CD4-positive, alpha-beta memory T cell (primary cell): Measurements from ENCODE around the gene C6orf163. TPM values are rescaled to one million over a fixed set of nuclear protein-coding genes. Genes with fewer than 3 reads are reported as not detected.

Source experiments
- CTCF ChIA-PET: fragments of 350-600 bp; sonication (Branson Sonifier 250); formaldehyde crosslinking; loops from one replicate; lab custom pipeline; 2021; ENCODE audit warnings: inconsistent platforms; ENCODE audit not compliant: partially characterized antibody; lab: Charles Lee
- POLR2A ChIA-PET: fragments of 350-600 bp; sonication (Branson Sonifier 250); formaldehyde crosslinking; loops from one replicate; lab custom pipeline; 2021; ENCODE audit not compliant: partially characterized antibody; lab: Charles Lee
- DNase-seq, 5 donors: peaks; one replicate each; pipeline versions ENCODE4 v3.0.0 to v3.0.0-alpha.2; 2020 to 2022; ENCODE audit warnings: mixed read lengths in 1 of 5
- H3K27ac ChIP-seq: one replicate; pipeline ENCODE4 v1.7.0; 2013; ENCODE audit warnings: low read depth, low read length
- H3K27me3 ChIP-seq: 2 replicates; pipeline ENCODE4 v1.7.0; 2013; ENCODE audit warnings: mild to moderate bottlenecking, low read length, moderate library complexity; ENCODE audit not compliant: insufficient read depth
- H3K36me3 ChIP-seq: 2 replicates; pipeline ENCODE4 v1.7.0; 2013; ENCODE audit warnings: mild to moderate bottlenecking, low read length, moderate library complexity; ENCODE audit not compliant: insufficient read depth
- H3K4me1 ChIP-seq: 2 replicates; pipeline ENCODE4 v1.7.0; 2013; ENCODE audit warnings: mild to moderate bottlenecking, low read length, moderate library complexity; ENCODE audit not compliant: insufficient read depth
- H3K4me3 ChIP-seq, 2 donors: one replicate each; pipeline ENCODE4 v1.7.0; 2013; ENCODE audit warnings: low read length in 2 of 2, mild to moderate bottlenecking in 1 of 2
- H3K9me3 ChIP-seq, 2 donors: one replicate each; pipeline ENCODE4 v1.7.0; 2013; ENCODE audit warnings: low read length in 2 of 2, control low read depth in 1 of 2; ENCODE audit not compliant: control insufficient read depth in 1 of 2
- H3K27ac Mint-ChIP-seq, 7 donors: one replicate each; pipeline ENCODE4 v1.8.0; 2020 to 2021; ENCODE audit warnings: mixed read lengths in 7 of 7, mild to moderate bottlenecking in 6 of 7, inconsistent platforms in 3 of 7, moderate library complexity in 3 of 7
- H3K27me3 Mint-ChIP-seq, 2 donors: one replicate each; pipeline ENCODE4 v1.8.0; 2020 to 2021; ENCODE audit warnings: mixed read lengths in 2 of 2
- H3K36me3 Mint-ChIP-seq, 2 donors: one replicate each; pipeline ENCODE4 v1.8.0; 2020 to 2021; ENCODE audit warnings: mixed read lengths in 2 of 2, inconsistent platforms in 1 of 2, mild to moderate bottlenecking in 1 of 2
- H3K4me1 Mint-ChIP-seq, 4 donors: one replicate each; pipeline ENCODE4 v1.8.0; 2020 to 2021; ENCODE audit warnings: mixed read lengths in 4 of 4, mild to moderate bottlenecking in 1 of 4
- H3K4me3 Mint-ChIP-seq, 8 donors: one replicate each; pipeline ENCODE4 v1.8.0; 2020 to 2021; ENCODE audit warnings: mixed read lengths in 8 of 8, mild to moderate bottlenecking in 7 of 8, moderate library complexity in 6 of 8, inconsistent platforms in 3 of 8
- H3K9me3 Mint-ChIP-seq, 8 donors: one replicate each; pipeline ENCODE4 v1.8.0; 2020 to 2021; ENCODE audit warnings: mixed read lengths in 8 of 8, mild to moderate bottlenecking in 5 of 8, inconsistent platforms in 3 of 8, moderate library complexity in 1 of 8
- intact Hi-C: fragments of 100-400 bp; cut with micrococcal nuclease; formaldehyde crosslinking; loops from one replicate; pipeline ENCODE4 v1.15.1; 2023
- polyA plus RNA-seq, 2 donors: library from polyadenylated mRNA; unstranded; fragments of 300-500 nt; fragmentation: Illumina TruSeq; gene quantifications; one replicate each; pipeline ENCODE4 v1.2.3, GENCODE V29; 2021
- total RNA-seq, 2 experiments: library from RNA; stranded (reverse); gene quantifications; one replicate each; pipeline ENCODE4 v1.2.3, GENCODE V29; 2021

Gene C6orf163
- total and polyA plus RNA-seq, 4 experiments from 2014 or later = 0.31 to 5.7 (median 4.1) TPM; not detected in 1

DNA sequence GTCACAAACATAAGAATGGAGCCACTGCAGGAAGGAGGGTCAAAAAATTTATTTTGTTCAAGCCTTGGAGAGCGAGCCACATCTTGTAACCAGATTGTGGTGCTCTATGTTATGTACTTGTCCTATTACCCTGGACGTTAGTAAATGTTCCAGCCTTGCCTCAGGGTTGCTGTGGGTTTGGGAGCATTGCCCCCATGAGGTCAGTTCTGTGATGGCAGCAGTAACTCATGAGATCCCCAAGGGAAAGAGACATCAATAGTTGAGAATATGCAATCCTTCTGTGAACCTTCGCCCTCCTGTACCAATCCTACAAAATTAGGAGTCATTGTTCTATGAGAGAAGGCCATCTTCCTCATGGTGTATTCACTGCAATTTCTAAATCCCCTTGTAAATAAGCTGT is 46.7 kb downstream of the C6orf163 start:
- Histone ChIP-seq H3K4me3 (no peak overlapping the region), H3K36me3 (no peaks in the 10 kb centered on the region), H3K4me1 (no peaks in the 10 kb centered on the region), H3K27ac (no peak overlapping the region), H3K27me3 (no peaks in the 10 kb centered on the region), H3K9me3 (no peaks in the 10 kb centered on the region)
- ChIA-PET POLR2A (no interaction called here), CTCF (no interaction called here)
- Mint-ChIP-seq H3K36me3 (no peaks in the 10 kb centered on the region), H3K9me3 (no peaks in the 10 kb centered on the region), H3K4me1 (peaks cover 0 to 2% (median 0%) of the 10 kb centered on the region in 4 donors), H3K4me3 (no peak overlapping the region), H3K27me3 (no peaks in the 10 kb centered on the region), H3K27ac (no peak overlapping the region)
- DNase-seq = no peak
- intact Hi-C loops = loop anchor here (5.0 kb wide), 2 partner anchors 81 to 1101 kb away; partner anchors contain the start of gene SLC35A1

DNA sequence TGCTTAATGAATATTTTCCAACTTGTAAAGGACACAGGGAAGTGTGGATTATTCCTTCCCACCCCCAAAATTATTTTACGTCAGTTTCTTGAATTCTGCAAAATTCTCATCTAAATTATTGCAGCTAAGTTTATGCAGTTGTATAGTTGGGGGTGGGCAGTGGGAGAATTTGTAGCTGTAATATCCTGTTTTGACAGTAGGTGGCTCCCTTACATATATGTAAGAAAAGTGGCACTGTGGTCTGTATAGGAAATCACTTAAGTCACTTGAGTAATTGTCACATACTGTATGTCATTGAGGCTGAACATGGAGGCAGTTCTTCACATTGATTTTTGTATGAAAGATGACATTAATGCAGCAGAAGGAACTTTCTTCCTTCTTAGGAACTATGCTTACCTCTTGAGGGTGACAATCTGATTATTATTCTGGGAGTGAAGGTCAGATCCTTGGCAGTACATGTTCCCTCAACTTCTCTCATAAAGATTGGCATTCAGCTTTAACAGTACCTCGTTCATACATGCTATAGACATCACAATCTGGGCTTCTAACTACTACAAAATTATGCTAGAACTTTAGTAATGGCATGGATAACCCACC is 48.5 kb downstream of the C6orf163 start:
- Histone ChIP-seq H3K9me3 (no peaks in the 10 kb centered on the region), H3K4me3 (no peak overlapping the region), H3K27ac (no peak overlapping the region), H3K36me3 (no peaks in the 10 kb centered on the region), H3K27me3 (no peaks in the 10 kb centered on the region), H3K4me1 (no peaks in the 10 kb centered on the region)
- Mint-ChIP-seq H3K4me1 (peaks cover 0 to 2% (median 0%) of the 10 kb centered on the region in 4 donors), H3K27me3 (no peaks in the 10 kb centered on the region), H3K27ac (no peak overlapping the region), H3K36me3 (peaks cover 0 to 3% of the 10 kb centered on the region in 2 donors), H3K4me3 (no peak overlapping the region), H3K9me3 (no peaks in the 10 kb centered on the region)
- intact Hi-C loops = loop anchor here (1.0 to 5.0 kb wide), 5 partner anchors 79 to 1477 kb away; partner anchors contain the start of gene SLC35A1
- POLR2A ChIA-PET = no interaction called here
- peak; percentile 51 to 62 (median 59) for DNase-seq
- CTCF ChIA-PET = interaction anchor here (0.6 to 2.9 kb wide), 21 partner anchors 10 to 1476 kb away, joined by 3 to 45 read pairs (median 4); partner anchors contain the start of gene CFAP206

DNA sequence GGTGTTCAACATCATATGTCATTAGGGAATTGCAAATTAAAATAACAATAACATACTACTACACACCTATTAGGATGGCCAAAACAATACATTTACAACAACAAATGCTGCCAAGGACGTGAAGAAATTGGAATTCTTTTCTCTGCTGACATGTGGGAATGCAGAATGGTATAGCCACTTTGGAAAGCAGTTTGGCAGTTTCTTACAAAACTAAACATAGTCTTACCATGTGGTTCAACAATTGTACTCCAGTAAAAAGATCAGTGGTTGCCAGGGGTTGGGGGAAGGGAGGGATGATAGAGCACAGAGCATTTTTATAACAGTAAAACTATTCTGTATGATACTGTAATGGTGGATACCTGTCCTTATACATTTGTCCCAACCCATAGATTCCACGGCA is 50.8 kb downstream of the C6orf163 start:
- Mint-ChIP-seq H3K27me3 (no peaks in the 10 kb centered on the region), H3K36me3 (peaks cover 0 to 3% of the 10 kb centered on the region in 2 donors), H3K4me3 (no peak overlapping the region), H3K9me3 (no peaks in the 10 kb centered on the region), H3K4me1 (peaks cover 0 to 2% (median 0%) of the 10 kb centered on the region in 4 donors), H3K27ac (no peak overlapping the region)
- no peak for DNase-seq
- Histone ChIP-seq H3K27ac (no peak overlapping the region), H3K4me1 (no peaks in the 10 kb centered on the region), H3K27me3 (no peaks in the 10 kb centered on the region), H3K4me3 (no peak overlapping the region), H3K9me3 (no peaks in the 10 kb centered on the region), H3K36me3 (no peaks in the 10 kb centered on the region)
- CTCF ChIA-PET = no interaction called here
- intact Hi-C loops = no loop called here
- POLR2A ChIA-PET = no interaction called here

DNA sequence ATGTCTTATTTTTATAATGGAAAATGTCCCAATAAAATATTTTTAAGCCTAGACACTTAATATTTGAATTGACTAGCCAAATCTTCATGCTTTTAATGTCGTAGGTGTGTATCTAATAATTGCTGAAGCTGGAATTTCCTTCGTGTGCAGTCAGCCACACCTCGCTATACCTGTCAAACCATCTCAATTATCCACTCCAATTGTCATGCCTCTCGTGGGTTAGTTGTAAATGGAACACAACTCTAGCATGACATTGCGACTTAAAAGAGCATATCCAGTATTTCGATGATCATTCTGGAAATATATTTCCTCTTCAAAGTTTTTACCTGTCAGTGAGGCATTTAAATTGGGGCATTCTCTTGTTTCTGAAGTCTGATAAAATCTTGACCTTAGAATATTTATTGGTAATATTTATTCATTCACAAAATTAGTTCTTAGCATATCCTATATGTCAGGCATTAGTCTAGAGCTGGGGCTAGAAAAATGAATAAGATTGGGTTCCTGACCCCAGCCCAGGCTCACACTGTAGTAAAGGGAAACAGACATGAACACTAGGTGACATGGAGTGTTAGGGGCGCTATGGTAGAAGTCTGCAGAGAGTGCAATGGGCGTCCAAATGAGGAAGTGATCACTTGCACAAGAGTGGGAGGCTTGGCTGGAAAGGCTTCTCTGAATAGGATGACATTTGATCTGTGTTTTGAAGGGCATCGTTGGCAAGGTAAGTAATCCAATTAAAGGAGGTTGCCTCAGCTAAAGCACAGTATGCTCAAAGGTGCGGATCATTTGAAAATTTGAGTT is 52.2 kb downstream of the C6orf163 start:
- intact Hi-C loops = no loop called here
- DNase-seq = no peak
- CTCF ChIA-PET = interaction anchor here (0.9 kb wide), 1 partner anchor 1384 kb away, joined by 3 read pairs; no protein-coding TSS in a partner anchor

DNA sequence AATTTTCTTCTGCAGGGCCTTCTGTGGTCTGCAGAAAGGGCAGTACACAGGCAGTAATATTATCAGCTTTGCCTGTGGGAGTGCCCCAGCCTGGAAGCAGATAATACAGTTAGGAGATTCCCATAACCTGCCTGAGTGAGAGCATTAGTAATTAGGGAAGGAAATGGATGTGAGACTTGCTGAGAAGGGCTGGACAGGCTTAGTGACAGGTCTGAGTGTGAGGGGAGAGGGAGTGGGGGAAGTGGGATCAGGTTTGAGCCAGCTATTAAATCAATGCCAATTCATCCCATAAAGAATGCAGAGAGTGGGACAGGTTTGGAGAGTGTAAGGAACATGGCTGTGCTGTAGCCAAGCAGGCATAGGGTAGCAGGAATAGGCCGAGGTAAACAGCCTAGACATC is 53.0 kb downstream of the C6orf163 start:
- Mint-ChIP-seq H3K27ac (peak overlapping the region in 1 of 7 donors; percentile 26), H3K4me3 (no peak overlapping the region), H3K4me1 (peaks cover 0 to 2% (median 0%) of the 10 kb centered on the region in 4 donors), H3K9me3 (no peaks in the 10 kb centered on the region), H3K27me3 (no peaks in the 10 kb centered on the region), H3K36me3 (peaks cover 0 to 3% of the 10 kb centered on the region in 2 donors)
- Histone ChIP-seq H3K4me1 (no peaks in the 10 kb centered on the region), H3K27me3 (no peaks in the 10 kb centered on the region), H3K27ac (no peak overlapping the region), H3K4me3 (no peak overlapping the region), H3K9me3 (no peaks in the 10 kb centered on the region), H3K36me3 (no peaks in the 10 kb centered on the region)
- ChIA-PET POLR2A (no interaction called here), CTCF (no interaction called here)
- DNase-seq = no peak
- intact Hi-C loops = no loop called here

More for the DNA sequence above, 52.2 kb downstream of the C6orf163 start:
- H3K27ac ChIP-seq = no peak overlapping the region
- Mint-ChIP-seq H3K9me3 (no peaks in the 10 kb centered on the region), H3K27ac (no peak overlapping the region), H3K36me3 (peaks cover 0 to 3% of the 10 kb centered on the region in 2 donors), H3K4me3 (no peak overlapping the region), H3K4me1 (peaks cover 0 to 2% (median 0%) of the 10 kb centered on the region in 4 donors), H3K27me3 (no peaks in the 10 kb centered on the region)
- no peaks in the 10 kb centered on the region for H3K36me3 ChIP-seq
- POLR2A ChIA-PET = no interaction called here
- no peaks in the 10 kb centered on the region for H3K9me3 ChIP-seq
- no peaks in the 10 kb centered on the region for H3K4me1 ChIP-seq
- H3K27me3 ChIP-seq = no peaks in the 10 kb centered on the region
- no peak overlapping the region for H3K4me3 ChIP-seq

DNA sequence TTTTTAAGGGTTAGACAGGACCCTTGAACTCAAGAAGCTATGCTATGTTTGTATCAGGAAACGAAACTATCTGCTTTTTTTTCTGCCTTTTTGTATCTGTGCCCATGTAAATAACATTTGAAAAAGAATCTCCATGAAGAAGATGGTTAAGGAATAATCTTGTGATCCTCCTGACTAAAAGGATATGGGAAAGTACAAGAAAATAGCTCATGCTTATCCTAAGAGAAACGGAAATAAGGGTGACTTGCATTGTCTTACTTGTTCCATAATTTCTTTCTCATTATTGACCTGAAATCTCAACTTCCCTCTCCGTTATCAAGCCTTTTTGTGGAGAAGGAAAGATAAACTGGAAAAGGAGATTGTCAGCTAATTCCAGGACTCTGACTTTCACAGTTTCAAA is 57.2 kb downstream of the C6orf163 start:
- H3K36me3 ChIP-seq = no peaks in the 10 kb centered on the region
- H3K4me3 Mint-ChIP-seq = no peak overlapping the region
- no peaks in the 10 kb centered on the region for H3K27me3 ChIP-seq
- POLR2A ChIA-PET = no interaction called here
- no peaks in the 10 kb centered on the region for H3K9me3 ChIP-seq
- no peak overlapping the region for H3K27ac Mint-ChIP-seq
- CTCF ChIA-PET = interaction anchor here (1.3 to 3.2 kb wide), 3 partner anchors 8 to 80 kb away, joined by 3 to 14 read pairs (median 4); no protein-coding TSS in a partner anchor
- H3K4me1 Mint-ChIP-seq = no peaks in the 10 kb centered on the region
- no peak overlapping the region for H3K27ac ChIP-seq
- H3K36me3 Mint-ChIP-seq = peaks cover 0 to 3% of the 10 kb centered on the region in 2 donors
- H3K4me1 ChIP-seq = no peaks in the 10 kb centered on the region
- no peaks in the 10 kb centered on the region for H3K9me3 Mint-ChIP-seq
- DNase-seq = no peak
- no peak overlapping the region for H3K4me3 ChIP-seq
- intact Hi-C loops = no loop called here
- peaks cover 0 to 6% of the 10 kb centered on the region in 2 donors for H3K27me3 Mint-ChIP-seq

DNA sequence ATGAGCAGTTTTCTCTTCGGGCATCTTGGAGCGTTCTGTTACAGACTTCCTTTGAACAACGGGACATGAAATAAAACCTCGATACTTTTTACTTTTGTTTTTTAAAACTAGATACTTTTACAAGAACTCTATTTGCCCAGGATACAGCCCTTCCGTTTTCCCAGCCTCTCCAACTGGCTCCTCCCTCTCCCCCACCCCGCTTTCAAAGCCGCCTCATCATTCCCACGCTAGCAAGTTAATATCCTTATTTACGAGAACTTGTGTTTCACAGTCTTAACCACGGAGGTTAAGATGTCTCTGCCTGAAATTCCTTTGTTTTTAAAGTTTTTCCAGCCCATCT is 62.9 kb downstream of the C6orf163 start:
- Mint-ChIP-seq H3K27ac (peak overlapping the region; percentile 72 to 93 (median 89)), H3K4me1 (peaks cover 4 to 13% (median 5%) of the 10 kb centered on the region in 4 donors), H3K27me3 (peaks cover 4 to 10% of the 10 kb centered on the region in 2 donors), H3K4me3 (peak overlapping the region; percentile 88 to 96 (median 89)), H3K36me3 (peaks cover 0 to 6% of the 10 kb centered on the region in 2 donors), H3K9me3 (no peaks in the 10 kb centered on the region)
- intact Hi-C loops = loop anchor here (5.0 kb wide), 3 partner anchors 85 to 1555 kb away; partner anchors contain the start of genes AKIRIN2, RNGTT and SMIM8
- Histone ChIP-seq H3K36me3 (no peaks in the 10 kb centered on the region), H3K27ac (peak overlapping the region; percentile 67), H3K27me3 (no peaks in the 10 kb centered on the region), H3K9me3 (no peaks in the 10 kb centered on the region), H3K4me1 (peaks cover 11% of the 10 kb centered on the region), H3K4me3 (peak overlapping the region; percentile 61 to 84)
- CTCF ChIA-PET = interaction anchor here (1.0 to 1.6 kb wide), 3 partner anchors 14 to 1463 kb away, joined by 3 to 10 read pairs (median 4); partner anchors contain the start of gene SLC35A1
- POLR2A ChIA-PET = interaction anchor here (1.5 to 1.7 kb wide), 2 partner anchors 65 to 182 kb away, joined by 4 to 8 read pairs; partner anchors contain the start of genes ORC3, RARS2 and SLC35A1
- DNase-seq = no peak
